ENCODE data around the gene HOXA5.

Gene HOXA5

DNA sequence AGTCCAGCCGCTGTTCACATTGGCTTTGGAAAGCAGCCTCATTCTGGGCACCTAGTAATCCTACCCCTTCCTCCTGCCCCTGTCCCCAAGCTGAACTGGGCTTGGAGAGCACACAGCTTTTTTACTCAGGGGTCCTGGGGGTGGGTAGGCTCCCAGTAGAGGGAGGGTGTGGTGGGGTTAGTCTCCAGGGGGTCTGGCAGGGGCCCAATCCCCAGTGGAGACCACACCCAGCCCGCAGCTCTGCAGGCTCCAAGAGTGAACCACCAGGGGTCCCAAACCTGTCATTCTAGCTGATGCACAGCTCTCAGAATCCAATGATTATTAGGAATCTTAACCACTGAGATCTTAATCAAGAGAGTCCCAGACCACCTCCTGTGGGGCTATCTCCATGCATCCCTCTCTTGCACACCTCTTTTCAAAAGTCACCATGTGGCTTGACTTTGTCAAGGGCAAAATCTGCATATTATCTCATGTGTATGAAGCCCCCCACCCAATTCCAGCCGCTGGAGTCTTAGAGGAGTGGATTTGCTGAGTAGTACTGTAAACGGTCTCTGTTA, 38.9 kb upstream of the HOXA5 start:
- DNase-seq (ENCODE audit: low spot score): no peak

- no peak for DNase-seq (ENCODE audit: low spot score)
These were observed 38.4 kb upstream of the HOXA5 start for GRCh38 chr7:27181795-27182275.

DNA sequence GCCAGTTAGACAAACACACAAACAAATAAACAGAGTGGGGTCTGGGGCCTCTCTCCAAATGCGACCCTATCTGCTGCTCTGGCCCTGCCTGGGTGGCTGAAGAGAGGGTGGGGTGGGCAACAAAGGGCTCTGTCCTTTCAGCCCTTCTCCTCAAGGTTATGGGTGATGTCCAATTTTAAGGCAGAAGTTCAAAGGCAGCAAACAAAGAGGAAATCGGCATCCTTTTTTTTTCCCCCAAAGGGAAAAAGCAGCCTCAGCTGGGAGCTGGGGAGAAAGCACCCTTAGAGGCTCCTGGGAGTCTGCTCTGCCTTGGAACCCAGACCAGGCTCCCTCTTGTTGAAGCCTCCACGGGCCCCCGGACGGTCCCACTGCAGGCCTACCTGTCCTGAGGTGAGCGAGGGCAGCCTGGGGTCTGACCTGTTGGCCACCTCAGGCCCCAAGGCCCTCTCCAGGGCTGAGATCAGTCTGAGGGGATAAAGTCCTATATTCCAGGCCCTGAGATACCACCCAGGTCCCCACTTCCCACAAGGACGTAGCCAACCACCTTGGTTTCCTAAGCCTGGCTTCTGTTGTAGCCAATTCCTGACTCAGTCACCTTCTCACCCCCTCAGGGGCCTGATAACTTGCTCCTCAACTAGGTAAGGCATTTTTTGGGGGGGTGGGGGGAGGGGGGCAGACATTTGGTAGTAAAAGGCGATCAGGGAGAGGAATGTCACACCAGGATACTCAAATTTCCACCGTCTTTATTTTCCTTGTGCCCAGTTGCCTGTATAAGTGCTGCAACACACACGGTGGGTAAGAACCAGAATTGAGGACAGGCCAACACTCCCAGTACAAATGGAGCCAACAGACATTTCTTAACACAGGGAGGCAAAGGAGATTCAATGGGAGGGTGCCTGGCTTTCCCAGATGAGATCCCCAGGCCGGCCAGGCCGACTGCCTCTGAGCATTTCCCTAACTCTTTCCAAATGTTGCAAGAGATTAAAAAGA, 37.2 kb upstream of the HOXA5 start:
- DNase-seq (ENCODE audit: low spot score): no peak

- DNase-seq (ENCODE audit: low spot score): no peak
These were observed 36.3 kb upstream of the HOXA5 start for GRCh38 chr7:27179503-27180430.

DNA sequence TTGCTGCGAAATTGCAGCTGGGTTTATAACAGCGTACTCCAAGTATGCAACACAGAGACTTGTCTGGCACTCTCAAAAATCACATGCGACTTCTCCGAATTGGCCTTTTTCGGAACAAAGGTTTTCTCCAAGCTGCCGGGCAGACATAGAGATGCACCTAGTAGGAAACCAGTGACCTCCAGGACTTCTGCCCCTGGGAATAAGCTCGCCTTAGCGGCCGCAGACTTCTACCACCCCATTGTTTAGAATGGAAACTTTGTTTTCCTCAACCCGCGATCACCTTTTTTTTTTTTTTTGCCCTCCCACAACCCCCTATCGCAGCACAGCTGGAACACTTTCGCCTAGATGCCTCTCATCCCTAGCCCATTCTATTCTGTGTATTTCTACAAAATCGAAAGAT, 35.5 kb upstream of the HOXA5 start:
- DNase-seq (ENCODE audit: low spot score): no peak

GRCh38 chr7:27178366-27178765, 34.9 kb upstream of the HOXA5 start:
- no peak for DNase-seq (ENCODE audit: low spot score)

DNA sequence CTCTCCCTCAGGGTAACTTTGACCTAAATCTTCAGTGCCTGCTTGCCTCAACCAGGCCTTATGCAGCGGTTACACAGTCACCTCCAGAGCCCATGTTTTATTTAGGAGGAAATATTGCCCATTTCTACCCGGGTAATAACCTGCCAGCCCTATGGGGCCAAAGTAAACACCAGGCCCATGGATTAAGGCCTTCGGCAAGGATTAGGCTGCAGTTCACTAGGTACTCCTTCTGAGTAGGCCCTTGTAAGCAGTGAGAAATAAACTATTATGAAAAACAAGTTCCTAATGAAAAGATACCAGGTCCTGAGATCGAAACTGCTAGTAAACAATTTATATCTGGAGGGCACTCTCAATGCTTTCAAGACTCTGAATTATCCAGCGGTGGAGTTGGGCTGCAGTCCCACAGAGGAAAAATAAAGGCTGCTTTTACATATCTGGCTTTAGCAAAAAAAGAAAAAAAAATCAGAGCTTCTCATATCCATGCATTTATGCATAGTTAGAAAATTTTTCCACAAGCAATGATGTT, 34.4 kb upstream of the HOXA5 start:
- DNase-seq (ENCODE audit: low spot score): no peak

GRCh38 chr7:27176962-27177794, 33.7 kb upstream of the HOXA5 start:
- no peak for DNase-seq (ENCODE audit: low spot score)

GRCh38 chr7:27176524-27176845, 33.0 kb upstream of the HOXA5 start:
- DNase-seq (ENCODE audit: low spot score): no peak

DNA sequence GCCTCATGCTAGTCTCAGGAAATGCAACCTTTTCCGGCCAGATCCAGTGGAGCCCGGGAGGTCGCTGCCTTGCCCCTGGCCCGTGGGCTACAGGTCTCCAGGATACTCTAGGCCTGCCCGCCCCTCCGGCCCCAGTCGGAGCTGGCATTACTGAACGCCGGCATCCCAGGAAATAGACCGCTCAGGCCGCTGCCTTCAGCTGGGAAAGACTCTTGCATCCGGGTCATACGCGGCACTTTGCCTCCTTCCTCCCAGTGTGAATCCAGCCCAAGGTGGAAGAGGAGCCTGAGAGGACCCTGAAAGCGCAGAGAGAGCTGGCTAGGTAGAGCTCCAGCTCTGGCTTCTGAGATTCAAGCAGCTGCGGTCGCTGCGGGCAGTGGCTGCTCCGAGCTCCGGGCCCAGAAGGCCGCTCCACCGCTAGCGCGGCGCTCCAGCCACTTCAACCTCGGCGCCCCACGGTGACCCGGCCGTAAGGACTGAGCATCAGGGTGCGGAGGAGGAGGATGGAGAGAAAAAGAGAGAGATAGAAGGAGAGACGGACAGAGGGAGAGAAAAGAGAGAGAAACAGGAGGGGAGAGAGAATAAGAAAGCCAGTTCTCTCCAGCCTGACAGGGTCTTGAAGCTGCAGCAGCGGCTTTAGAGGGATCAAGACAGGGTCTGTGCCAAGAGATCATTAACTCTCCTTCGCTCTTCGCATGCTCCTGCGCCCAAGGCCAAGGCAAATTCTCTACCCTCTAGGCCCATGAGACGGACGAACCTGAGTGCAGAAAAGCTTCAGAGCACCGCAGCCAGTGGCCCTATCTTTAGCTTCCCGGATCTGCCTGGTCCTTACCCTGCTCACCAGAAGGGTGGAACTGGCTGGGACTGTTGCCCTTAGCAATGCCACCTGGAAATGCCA, 32.4 kb upstream of the HOXA5 start:
- DNase-seq (ENCODE audit: low spot score): no peak

- no peak for DNase-seq (ENCODE audit: low spot score)
These were observed 31.6 kb upstream of the HOXA5 start for GRCh38 chr7:27174874-27175625.

DNA sequence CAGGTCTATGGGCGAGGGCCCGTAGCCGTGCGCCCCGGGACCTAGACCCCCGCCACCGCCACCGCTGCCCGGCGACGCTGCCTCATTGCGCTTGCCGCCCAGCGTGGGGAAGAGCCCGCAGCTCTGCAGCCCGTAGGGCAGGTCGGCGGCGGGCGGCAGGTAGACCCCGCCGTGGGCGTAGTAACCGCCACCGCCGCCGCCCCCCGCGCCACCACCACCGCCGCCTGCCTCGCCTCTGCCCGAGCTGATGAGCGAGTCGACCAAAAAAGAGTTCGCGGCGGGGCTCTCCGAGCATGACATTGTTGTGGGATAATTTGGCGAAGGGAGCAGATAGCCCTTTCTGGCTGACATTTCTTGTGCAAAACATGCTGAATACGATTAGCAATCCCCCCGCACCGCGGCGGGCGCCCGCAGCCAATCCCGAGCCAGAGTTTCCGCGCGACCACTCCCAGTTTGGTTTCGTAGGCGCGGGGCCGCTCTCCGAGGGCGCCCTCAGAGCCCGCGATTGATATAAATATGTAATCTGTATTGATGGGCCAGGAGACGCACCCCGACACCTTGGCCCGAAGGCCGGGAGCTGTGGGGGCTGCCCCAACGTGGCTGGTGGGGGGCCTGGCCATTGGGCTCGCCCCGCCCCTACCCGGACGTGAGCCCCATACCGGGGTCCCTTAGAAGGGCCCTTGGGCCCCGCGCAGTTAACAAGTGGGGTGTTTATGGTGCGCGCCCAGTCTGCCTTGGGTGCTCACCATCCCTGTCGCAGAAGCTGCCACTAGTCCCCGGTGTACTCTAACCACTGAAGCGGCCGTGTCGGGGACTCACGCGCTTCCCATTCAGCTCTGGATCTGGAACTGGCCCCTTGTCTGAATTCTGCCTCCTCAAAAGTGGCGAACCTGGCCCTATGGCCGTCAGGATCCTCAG, 30.7 kb upstream of the HOXA5 start, which contains the start of gene HOXA10:
HOXA10 (minus strand) TSS at position 365 of the 918 bp plus-strand sequence; CDS start at position 351, 14 bp downstream.
- no peak for DNase-seq (ENCODE audit: low spot score)

- no peak for DNase-seq (ENCODE audit: low spot score)
These were observed 30.1 kb upstream of the HOXA5 start for GRCh38 chr7:27173511-27173955.

DNA sequence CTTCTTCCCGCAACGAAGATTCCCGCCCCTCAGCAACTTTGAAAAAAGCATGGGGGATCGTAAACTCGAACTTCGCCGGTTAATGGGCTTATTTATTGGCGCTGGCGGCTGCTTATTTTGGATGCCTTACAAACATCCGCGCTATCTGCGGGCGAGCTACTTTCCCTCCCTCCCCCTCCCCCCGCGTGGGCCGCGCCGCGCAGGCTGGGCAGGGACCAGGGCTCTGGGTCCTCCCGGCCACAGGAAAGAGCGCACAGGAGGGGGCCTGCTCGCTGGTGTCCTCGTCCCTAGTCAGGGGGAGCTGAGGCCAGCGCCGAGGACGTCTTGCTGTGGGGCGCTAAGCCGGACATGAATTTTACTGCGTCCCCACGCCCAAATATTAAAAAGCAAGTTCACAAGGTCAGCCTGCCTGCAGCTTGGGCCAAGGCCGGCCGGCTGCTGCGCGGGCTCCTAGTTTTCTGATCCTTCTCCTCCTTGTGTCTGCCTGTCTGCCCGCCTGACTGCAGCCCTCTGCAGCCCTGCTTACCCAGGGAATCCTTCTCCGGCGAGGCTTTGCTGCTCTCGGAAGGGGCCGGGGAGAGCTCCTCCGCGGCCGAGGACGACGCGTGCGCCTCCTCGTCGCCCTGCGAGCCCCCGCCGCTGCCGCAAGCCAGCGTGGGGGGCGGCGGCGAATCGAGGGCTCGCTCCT, 29.5 kb upstream of the HOXA5 start:
- DNase-seq (ENCODE audit: low spot score): no peak

DNA sequence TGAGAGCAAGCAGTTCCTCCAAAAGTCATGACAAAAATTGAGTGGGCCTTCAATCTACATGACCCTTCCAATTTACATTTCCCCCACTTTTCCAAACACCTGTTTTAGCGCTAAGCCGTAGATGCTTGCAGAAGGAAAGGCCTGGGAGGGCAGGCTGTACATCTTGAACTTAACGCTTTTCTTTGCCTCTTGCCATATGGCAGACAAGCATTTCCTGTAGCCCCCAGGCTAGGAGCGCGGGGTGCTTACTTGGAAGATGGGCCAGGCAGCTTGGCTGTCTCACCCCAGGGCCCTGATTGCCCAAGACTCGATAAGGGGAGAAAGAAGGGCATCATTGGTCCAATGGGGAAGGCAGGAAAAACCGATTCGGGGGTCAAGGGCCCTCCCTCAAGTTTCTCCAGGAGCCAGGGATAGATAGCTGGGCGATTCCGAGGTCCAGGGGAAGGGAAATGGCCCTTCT, 28.9 kb upstream of the HOXA5 start:
- DNase-seq (ENCODE audit: low spot score): no peak

- no peak for DNase-seq (ENCODE audit: low spot score)
These were observed 28.3 kb upstream of the HOXA5 start for GRCh38 chr7:27171637-27172314.

DNA sequence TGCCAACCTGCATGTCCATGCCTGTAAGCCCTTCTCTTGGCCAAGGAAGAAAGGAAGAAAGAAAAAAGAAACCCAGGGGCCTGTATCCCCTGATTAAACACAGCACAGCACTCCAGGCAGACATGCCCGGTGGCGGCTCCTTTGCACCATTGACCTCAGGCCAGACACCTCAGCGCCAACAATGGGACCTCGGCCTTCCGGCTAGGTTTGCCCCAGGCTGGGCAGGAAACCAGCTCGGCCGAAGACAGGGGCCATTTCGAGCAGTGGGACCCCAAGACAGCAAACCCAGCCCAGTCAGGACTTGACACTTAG, 27.8 kb upstream of the HOXA5 start:
- DNase-seq (ENCODE audit: low spot score): no peak
